Activated gamma-delta T cell treated with anti-CD3 and anti-CD28 coated beads, Interleukin-2, amount 50 U/mL, for 16 hours (primary cell): Measurements from ENCODE around the gene PDE9A.
"Not testable (repeated sequence)": the region's sequence is repeated elsewhere in the genome, so short reads cannot be mapped to it uniquely, and the experiment has no call there.

Experiments used
- DNase-seq: peaks from one replicate; pipeline ENCODE4 v3.0.0-alpha.2; 2020; ENCODE audit warnings: low read depth

Gene PDE9A

DNA sequence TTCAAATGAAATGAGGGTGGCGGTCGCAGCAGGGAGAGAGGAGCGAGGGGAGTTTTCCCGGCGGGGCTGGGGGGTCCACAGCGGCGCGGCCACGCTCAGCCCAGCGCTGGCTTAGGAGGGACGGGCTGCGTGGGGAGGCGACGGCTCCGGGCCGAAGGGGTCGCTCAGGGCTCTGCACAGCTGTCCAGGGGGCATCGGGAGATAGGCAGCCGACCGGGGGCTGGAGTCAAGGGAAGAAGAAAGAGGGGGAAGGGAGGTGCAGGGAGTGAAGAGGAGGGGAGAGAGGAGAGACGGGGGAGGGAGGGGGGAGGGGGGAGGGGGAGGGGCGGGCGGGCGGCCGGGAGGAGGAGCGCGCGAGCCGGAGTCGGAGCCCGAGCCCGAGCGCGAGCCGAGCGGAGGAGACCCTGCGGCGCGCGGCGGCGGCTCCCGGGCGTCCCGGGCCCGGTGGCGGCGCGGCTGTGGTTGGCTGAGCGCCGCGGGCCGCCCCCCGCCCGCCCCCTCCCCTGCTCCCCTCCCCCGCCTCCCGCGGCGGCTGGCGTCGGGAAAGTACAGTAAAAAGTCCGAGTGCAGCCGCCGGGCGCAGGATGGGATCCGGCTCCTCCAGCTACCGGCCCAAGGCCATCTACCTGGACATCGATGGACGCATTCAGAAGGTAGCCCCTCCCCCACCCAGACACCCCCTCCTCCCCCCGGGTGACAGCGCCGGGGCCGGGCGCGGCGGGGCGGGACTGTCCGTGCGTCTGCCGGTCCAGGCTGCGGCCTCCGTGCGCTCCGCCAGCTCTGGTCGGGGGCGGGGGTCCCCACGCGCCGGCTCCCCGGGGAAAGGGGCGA lies at the start of gene PDE9A:
Gene PDE9A (plus strand): TSS at position 391 of the 831 bp plus-strand sequence. CDS start 194 bp downstream, at position 585.
- no peak for DNase-seq

DNA sequence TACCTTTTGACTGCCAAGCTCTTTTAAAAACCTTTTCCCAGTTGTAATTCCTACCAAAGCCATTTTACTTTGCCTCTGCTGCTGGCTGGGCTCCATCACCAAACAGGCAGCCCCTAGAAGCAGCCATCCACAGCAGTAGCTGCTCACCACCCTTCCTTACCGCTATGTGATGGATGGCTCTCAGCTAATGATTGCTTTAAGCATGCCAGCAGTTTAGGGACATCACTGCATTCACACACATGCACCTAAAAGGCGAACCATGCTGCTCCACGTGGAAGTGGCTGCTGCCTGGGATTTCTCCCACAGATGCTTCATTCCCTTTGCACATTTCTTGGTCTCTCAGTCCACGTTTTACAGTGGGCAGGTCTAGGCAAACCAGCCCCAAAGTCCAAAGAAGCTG lies 46.3 kb upstream of the PDE9A start:
- no peak for DNase-seq

DNA sequence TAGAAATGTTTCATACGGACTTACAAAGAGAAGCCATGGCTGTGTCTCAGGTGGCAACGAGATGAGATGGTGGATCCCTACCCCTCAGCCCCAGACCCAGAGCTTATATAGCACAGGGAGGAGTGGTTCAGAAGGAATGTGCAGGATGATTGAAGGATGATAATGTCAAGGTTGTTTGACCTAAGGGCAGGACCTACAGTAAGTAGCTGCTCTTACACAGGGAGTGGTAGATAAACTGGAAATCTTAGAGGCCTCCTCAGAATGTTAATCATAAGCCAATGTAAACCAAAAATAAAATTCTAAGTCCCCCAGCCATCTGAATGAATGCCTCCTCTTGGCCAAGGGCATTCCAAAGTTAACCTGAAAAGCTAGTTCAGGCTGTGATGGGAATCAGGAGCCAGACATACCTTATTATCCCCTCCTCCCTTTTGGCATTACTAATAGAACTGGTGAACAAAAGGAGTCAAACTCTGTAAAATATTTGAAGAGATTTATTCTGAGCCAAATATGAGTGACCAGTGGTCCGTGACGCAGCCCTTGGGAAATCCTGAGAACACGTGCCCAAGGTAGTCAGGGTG lies 45.8 kb upstream of the PDE9A start:
- DNase-seq: no peak

DNA sequence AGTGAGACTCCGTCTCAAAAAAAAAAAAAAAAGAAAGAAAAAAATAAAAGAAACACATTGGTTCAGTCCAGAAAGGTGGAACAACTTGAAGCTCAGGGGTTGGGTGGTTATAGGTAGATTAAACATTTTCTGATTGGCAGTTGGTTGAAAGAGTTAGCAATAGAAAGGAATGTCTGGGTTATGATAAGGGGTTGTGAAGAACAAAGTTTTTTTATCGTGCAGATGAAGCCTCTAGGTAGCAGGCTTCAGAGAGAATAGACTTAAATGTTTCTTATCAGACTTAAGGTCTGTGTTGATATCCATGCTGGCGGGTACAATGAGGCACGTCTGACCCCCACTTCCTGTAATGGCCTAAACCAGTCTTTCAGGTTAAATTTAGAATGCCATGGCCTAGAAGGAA lies 45.0 kb upstream of the PDE9A start:
- no peak for DNase-seq

DNA sequence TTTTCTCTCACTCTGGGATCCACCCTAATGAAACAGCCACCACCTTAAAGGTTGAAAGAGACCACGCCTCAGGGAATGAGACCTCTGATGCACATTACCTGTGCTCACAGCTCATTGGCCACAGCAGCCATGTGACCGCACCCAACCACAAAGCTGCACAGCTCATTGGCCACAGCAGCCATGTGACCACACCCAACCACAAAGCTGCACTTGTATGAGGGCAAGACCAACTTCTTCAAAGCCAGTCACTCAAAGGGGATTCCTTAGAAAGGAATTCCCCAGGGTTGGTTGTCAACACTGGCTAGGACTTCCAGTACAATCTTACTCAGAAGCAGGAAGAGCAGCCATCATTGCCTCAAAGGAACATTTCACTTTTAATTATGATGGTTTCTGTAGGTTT lies 43.6 kb upstream of the PDE9A start:
- DNase-seq: no peak

DNA sequence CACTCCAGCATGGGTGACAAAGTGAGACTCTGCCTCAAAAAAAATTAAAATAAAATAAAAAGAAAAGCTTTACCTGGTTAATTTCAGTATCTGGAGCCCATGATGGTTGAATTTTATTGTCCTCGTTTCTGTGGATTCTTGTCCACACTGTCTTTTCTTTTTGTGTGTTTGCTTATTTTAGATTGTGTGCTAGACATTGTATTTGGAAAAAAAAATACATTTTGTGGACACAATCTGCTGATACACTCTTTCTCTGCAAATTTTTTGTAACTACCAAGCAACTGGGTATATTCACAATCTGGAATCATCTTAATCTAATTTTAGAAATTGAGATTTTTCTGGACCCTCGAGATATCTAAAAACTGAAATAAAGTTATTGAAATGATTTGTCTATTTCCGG lies 41.6 kb upstream of the PDE9A start:
- no peak for DNase-seq

DNA sequence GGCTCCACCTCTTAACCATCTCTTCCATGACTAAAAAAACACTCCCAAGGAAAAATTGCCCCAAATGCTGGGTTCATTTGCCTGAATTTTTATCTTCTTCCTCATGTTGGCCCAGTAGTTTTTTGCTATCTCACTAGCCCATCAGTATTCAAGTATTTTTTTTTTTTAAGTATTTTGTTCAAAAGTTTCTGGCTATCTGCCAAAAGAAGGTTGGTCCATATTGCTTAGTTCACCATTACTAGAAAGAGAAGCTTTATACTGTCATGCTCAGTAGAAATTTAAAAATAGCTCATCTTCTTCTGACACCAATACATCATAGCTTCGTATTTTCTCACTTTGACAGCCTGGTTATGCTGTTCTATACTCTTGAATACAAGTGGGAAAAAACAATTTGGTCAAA lies 41.0 kb upstream of the PDE9A start:
- DNase-seq: no peak

DNA sequence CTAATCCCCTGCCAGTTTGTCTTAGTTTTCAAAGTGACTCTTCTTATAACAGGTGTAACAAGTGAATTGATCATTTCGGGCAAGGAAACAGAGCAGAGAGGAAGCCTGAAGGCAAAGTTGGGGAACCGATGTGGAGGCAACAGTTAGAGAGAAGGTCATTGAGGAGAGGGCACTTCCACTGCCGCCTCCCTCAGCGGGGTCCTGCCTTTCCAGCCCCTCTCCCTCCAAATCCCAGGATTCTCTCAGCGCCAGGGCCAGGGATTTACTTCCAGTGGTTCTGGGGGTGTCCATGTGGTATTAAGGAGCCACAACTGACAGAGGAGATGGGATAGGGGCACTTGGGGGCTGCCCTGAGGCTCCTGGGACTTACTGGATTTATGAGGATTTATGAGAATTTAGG lies 39.7 kb upstream of the PDE9A start:
- no peak for DNase-seq

DNA sequence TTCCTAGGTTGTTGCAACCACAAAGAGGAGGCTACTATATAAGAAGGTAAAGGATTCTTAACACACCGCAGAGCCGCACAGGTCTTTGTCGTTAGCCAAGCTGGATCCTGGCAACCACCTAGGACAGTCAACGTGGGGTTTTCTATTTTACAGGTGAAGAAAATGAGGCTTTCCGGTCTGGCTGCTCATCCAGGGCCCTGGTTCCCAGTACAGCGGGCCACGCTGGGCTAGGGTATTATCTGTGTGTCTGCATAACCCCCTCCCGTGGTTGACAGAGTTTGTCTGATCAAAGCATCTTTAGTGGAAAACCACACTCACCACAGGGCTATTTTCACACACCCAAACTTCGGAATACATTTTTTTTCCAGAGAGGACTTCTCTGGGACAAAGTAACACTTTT lies 39.0 kb upstream of the PDE9A start:
- no peak for DNase-seq

DNA sequence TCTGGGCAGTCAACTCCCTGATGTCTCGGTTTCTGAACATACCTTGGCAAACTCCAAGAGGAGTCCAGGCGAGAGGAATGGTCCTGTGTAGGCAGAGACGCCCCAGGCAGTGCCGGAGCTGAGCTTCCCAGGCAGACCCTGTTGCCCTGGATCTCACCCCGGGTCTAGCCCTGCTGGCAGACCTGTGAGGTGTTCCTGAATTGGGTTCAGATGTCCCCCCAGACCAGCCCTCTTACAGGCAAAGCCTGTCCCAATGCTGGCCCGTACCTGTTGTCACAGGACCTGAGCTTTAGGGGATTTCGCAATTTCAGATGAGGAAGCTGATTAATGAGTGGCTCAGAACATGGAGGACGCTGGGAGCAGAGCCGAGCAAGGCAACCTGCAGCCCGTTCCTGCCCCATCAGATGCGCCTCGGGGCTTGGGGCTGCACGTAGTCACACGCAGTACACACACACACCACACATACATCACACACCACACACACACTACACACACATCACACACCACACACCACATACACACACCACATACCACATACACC lies 38.5 kb upstream of the PDE9A start:
- DNase-seq: no peak

DNA sequence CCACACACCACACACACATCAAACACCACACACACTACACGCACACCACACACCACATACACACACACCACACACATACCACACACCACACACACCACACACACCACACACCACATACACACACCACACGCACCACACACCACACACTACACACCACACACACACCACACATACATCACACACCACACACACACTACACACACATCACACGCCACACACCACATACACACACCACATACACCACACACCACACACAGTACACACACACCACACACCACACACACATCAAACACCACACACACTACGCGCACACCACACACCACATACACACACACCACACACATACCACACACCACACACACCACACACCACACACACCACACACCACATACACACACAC lies 38.0 kb upstream of the PDE9A start:
- not testable (repeated sequence) for DNase-seq

DNA sequence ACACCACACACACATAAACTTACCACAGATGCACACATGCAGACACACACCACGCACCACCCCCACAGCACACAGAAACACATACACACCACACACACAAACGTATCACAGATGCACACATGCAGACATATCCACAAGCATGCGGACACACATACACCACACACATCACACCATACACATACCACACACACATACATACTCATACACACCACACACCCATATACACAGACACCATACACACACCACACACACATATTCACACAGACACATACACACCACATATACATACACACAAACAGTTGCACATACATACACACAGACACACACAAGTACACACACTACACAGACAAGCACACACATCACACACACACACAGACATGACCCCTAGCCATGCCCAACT lies 37.5 kb upstream of the PDE9A start:
- DNase-seq: no peak

DNA sequence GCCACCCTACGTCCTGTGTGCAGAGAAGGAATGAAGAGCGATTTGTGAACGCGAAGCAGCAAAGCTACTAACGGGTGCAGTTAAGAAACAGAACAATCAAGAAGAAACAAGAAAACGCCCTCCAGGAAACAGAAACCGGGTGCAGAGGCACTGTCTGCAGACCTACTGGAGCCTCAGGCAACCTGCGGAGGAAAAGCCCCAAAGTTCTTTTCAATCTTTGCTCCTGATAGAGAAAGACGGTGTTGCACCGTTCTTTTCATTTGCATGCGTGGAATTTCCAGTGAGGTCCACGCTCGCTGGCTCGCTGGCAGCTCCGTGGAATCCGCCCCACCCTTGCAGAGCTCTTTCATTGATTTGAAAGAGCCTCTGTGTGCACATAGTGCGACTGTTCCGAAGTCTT lies 37.0 kb upstream of the PDE9A start:
- no peak for DNase-seq

DNA sequence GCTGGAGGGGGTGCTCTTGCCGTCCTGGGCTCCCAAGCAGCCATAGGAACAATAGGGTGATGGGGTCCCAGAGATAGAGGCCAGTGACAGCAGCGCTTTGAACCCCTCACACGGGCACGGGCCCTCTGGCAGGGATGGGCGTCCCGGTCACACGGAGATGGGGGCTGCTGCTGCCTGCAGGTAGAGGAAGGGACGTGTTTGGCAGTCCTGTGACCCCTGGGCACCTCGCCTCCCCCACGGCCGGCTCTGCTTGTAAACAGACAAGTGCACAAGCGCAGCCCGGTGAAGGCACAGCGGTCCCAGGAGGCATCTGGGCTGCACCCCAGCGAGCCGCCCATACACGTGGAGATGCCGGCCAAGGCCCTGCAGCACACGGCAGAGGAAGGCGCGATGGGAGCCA lies 36.5 kb upstream of the PDE9A start:
- DNase-seq: no peak

DNA sequence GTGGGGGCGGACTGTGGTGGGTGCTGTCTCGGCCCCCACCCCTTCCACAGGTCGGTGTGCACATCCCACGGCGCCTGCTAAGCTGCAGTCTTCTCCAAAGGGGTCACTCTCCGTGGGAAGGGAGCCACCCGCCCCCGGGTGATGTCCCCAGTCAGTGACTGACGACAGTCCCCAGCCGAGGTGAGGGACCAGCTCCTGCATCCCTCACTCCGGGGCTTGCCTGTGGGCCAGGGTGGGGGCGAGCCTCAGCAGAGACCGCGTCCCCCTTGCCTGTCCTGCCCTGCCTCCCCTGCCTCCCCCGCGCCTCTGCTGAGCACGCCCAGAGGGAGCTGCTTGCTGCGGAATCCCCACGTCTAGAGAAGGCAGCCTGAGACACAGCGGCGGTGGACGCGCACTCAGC lies 35.9 kb upstream of the PDE9A start:
- DNase-seq: no peak

DNA sequence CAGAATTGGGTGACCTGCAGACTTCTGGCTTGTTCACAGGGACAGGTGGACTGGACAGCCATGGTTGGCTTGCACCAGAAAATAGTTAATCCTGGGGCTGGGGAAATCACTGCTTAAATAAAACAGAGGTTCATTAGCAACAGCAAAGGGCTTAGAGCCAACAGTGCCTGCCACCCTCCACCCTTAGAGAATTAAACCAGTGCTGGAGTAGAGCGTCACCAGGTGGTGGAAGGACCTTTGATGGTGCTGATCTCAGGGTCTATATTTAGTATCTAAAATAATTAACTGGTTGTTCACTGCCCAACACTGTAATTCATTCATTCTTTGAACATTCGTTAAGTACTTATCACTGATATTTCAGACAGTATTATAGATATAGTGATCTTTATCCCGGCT lies 34.7 kb upstream of the PDE9A start:
- no peak for DNase-seq

DNA sequence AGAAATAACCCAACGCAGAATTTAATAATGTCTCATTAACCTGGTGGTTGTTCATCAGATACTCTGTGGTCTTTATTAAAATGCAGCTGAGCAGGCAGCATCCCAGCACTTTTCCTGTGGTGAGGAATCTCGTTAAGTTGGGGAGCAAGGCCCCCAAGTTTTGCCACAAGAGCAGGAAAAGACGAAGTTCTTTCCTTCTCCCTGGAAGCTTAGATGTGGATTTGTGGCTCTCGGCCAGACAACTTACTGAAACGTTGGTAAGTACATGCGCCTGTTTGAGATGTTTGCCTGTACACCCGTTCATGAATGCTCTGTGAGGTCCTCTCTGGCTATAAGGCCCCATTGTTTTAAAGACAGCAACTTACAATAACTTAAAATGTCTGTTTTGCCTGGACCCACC lies 34.3 kb upstream of the PDE9A start:
- no peak for DNase-seq

DNA sequence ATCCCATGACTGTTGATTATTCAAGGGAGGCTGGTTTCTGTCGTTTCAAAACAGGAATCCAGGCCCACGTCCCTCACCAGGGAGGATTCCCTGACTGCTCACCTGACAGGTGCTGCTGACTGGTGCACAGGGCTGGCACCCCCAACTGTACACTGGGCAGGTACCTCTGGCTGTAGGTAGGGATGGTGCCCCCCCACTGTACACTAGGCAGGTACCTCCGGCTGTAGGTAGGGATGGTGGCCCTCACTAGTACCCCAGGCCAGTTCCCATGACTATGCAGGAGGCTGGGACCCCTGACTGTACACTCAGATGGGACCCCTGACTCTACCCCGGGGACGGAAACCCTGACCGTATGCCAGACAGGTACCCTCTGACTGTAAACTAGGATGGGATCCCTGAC lies 33.6 kb upstream of the PDE9A start:
- no peak for DNase-seq

DNA sequence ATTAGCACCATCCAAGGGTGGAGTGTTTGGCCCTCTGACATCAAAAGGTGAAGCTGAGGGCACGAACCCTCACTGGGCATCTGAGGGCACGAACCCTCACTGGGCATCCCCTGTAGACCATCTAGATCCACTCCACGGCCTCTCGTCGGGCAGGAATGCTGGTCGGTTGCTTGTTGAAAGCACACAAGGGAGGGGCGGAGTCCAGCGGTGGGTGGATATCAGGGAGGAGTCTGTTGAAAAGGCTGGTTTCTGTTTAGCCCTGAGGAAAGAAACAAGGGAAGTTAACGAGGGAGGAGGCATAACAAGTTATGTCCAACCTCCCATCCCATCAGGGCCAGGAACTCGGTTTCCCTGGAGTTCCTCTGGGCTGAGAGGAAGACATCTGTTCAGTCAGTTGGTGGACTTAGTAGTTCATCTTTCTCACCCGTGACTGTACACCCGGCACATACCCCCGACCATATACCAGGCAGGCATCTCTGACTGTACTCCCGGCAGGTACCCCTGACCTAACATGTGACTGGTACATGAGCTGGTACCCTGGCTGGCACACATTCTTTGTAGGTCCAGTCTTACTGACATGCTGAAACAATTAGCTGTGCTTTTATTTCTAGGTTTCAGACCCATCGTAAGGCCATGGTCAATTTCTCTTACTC lies 32.1 kb upstream of the PDE9A start:
- DNase-seq: no peak

DNA sequence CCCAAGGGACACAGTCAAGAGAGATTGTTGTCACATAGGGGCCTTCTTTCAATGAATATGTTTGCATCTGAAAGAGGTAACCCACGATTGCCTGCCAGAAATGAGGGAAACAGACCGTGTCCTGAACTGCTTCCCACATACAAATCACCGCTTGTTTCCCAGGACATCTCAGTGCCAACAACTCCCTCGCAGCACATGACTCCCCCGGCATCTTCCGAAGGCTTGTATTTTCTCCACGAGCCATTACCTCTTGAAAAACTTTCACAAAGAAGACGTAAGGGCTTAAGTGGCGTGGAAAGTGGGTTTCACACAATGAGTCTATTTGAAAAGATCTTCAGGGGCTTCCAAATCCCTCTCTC lies 31.6 kb upstream of the PDE9A start:
- no peak for DNase-seq

DNA sequence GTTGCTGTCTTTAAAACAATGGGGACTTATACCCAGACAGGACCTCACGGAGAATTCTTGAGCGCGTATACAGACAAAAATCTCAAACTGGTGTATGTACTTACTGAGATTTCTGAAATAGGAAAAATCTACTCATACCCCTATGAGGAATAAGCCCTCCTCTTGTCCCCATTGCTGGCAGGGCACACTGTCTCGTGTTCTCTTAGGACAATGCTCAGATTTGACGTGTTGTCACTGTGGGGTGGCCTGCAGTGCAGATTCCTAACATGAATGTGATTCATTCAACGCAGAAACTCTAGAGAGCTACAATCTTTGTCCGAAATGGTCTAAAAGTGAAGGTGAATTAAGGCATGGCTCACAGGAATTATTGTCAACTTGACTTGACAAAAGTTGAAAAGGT lies 31.1 kb upstream of the PDE9A start:
- no peak for DNase-seq

DNA sequence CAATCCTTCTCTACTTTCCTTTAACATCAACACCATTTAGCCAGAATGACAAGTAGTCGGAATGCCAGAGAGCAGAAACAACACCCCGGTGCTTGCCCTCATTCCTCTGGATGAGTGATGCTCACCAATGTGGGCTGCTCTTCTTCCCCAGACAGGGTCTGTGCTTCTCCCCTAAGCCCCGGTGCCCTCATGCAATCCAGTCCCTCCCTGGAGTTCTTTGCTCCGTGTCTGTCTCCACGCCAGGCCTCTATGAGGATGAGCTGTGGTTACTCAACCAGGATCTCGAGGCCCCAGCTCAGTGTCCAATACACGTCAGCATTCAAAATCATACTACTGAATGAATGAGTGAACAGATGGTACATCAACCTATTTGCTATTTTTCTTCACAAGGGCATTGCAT lies 29.7 kb upstream of the PDE9A start:
- no peak for DNase-seq

DNA sequence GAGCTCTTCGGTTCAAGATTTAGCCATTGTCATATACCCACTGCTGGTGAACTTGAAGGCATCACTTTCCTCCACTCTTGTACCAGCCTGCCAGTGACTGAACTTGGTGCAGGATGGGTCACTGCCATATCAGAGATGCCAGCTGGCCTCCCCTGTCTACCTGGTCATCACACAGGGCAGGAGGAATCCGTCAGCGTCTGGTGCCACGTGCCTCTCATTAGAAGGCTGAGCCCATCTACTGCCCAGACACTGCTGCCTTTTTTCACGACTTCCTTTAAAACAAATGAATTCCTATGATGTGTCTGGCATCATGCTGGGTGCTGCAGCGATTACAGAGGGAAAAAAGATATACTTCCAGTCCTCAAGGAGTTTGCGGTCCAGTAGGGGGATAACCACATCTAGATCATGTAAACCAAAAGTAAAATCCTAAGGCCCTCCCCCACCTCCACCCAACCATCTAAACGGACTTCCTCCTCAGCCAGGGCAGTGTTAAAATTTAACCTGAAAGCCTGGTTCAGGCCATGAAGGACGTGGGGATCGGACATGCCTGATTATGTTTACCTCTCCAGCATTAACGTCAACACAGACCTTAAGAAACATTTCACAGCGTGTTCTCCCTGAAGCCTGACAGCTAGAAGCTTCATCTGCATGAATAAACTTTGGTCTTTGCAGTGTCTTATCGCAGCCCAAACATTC lies 29.2 kb upstream of the PDE9A start:
- no peak for DNase-seq
